DOHH2 (cell line): ENCODE measurements around the gene GAS2L2.

Source experiments
- H3F3A ChIP-seq: fragments of 200-600 bp; sonication (generic), shearing (Covaris generic); 2 replicates; pipeline ENCODE4 v1.6.0; 2016; ENCODE audit warnings: antibody characterized with exemption, mild to moderate bottlenecking; ENCODE audit not compliant: control insufficient read depth, insufficient read depth
- H3K27ac ChIP-seq: fragments of 200-600 bp; sonication (generic); 2 replicates; pipeline ENCODE4 v1.5.1; 2014; ENCODE audit warnings: low read depth, mild to moderate bottlenecking, low read length, moderate library complexity
- H3K27me3 ChIP-seq: fragments of 200-600 bp; sonication (generic); 2 replicates; pipeline ENCODE4 v1.6.1; 2014; ENCODE audit warnings: mild to moderate bottlenecking, low read length, mixed read lengths; ENCODE audit not compliant: control insufficient read depth
- H3K36me3 ChIP-seq: fragments of 200-600 bp; sonication (generic); 2 replicates; pipeline ENCODE4 v1.6.1; 2014; ENCODE audit warnings: mild to moderate bottlenecking, low read length, moderate library complexity, mixed read lengths; ENCODE audit not compliant: control insufficient read depth
- H3K4me1 ChIP-seq: fragments of 200-600 bp; sonication (generic); 2 replicates; pipeline ENCODE4 v1.6.1; 2014; ENCODE audit warnings: mild to moderate bottlenecking, low read length, mixed read lengths; ENCODE audit not compliant: control insufficient read depth
- H3K4me2 ChIP-seq: fragments of 200-600 bp; sonication (generic); 2 replicates; pipeline ENCODE4 v1.6.0; 2014; ENCODE audit warnings: mild to moderate bottlenecking, low read length, moderate library complexity
- H3K4me3 ChIP-seq: fragments of 200-600 bp; sonication (generic); 2 replicates; pipeline ENCODE4 v1.5.1; 2014; ENCODE audit warnings: mild to moderate bottlenecking, low read length, mixed read lengths
- H3K79me2 ChIP-seq: fragments of 200-600 bp; sonication (generic); 2 replicates; pipeline ENCODE4 v1.6.1; 2014; ENCODE audit warnings: mild to moderate bottlenecking, low read length, mixed read lengths; ENCODE audit not compliant: control insufficient read depth
- H3K9me2 ChIP-seq: fragments of 200-600 bp; sonication (generic); replicated peaks from 2 replicates; pipeline ENCODE4 v1.6.1; 2014; ENCODE audit warnings: mild to moderate bottlenecking, low read length, mixed read lengths; ENCODE audit not compliant: control insufficient read depth
- H3K9me3 ChIP-seq: fragments of 200-600 bp; sonication (generic); 2 replicates; pipeline ENCODE4 v1.6.1; 2014; ENCODE audit warnings: antibody characterized with exemption, low read length, mixed read lengths; ENCODE audit not compliant: control insufficient read depth, insufficient read depth
- H4K20me1 ChIP-seq: fragments of 200-600 bp; sonication (generic); 2 replicates; pipeline ENCODE4 v1.6.0; 2014; ENCODE audit warnings: low read depth, mild to moderate bottlenecking, antibody characterized with exemption, low read length, moderate library complexity; ENCODE audit not compliant: control insufficient read depth, insufficient read depth
- CTCF ChIP-seq: fragments of 200-600 bp; sonication (generic); IDR thresholded peaks from one replicate; pipeline ENCODE4 v1.5.1; 2014; ENCODE audit warnings: antibody characterized with exemption, mild to moderate bottlenecking, low read depth, low read length; ENCODE audit not compliant: poor library complexity, severe bottlenecking
- EZH2phosphoT487 ChIP-seq: fragments of 200-600 bp; sonication (generic); IDR thresholded peaks from 2 replicates; pipeline ENCODE4 v1.6.1; 2017; ENCODE audit warnings: borderline replicate concordance, mild to moderate bottlenecking, antibody characterized with exemption, low read length, moderate library complexity, mixed read lengths

The GAS2L2 gene

GRCh38 chr17:35768797-35769196 lies 15.8 kb upstream of the GAS2L2 start:
- Histone ChIP-seq H3K9me2 (no peaks in the 10 kb centered on the region), H3K4me1 (peaks cover 12% of the 10 kb centered on the region), H3K27ac (no peak overlapping the region), H3K4me3 (no peak overlapping the region), H3K9me3 (no peaks in the 10 kb centered on the region), H3K36me3 (no peaks in the 10 kb centered on the region), H3K79me2 (no peaks in the 10 kb centered on the region), H3K4me2 (no peak overlapping the region), H3K27me3 (peaks cover 9% of the 10 kb centered on the region; the same call in 1 of the 2 replicates), H4K20me1 (no peaks in the 10 kb centered on the region), H3F3A (no peaks in the 10 kb centered on the region)
- TF ChIP-seq CTCF (no peak), EZH2phosphoT487 (no peak)

GRCh38 chr17:35766903-35767510 lies 14.0 kb upstream of the GAS2L2 start:
- TF ChIP-seq CTCF (peak; percentile 46), EZH2phosphoT487 (no peak)
- Histone ChIP-seq H4K20me1 (no peaks in the 10 kb centered on the region), H3F3A (no peaks in the 10 kb centered on the region), H3K79me2 (no peaks in the 10 kb centered on the region), H3K9me2 (no peaks in the 10 kb centered on the region), H3K36me3 (no peaks in the 10 kb centered on the region), H3K4me3 (no peak overlapping the region), H3K4me2 (no peak overlapping the region), H3K4me1 (peaks cover 12% of the 10 kb centered on the region), H3K9me3 (no peaks in the 10 kb centered on the region), H3K27ac (no peak overlapping the region), H3K27me3 (peaks cover 6% of the 10 kb centered on the region; the same call in 1 of the 2 replicates)

GRCh38 chr17:35766489-35766877 lies 13.4 kb upstream of the GAS2L2 start:
- no peaks in the 10 kb centered on the region for H3F3A ChIP-seq
- H3K79me2 ChIP-seq = no peaks in the 10 kb centered on the region
- TF ChIP-seq CTCF (no peak), EZH2phosphoT487 (no peak)
- no peak overlapping the region for H3K4me3 ChIP-seq
- no peaks in the 10 kb centered on the region for H3K36me3 ChIP-seq
- H3K9me2 ChIP-seq = no peaks in the 10 kb centered on the region
- peaks cover 6% of the 10 kb centered on the region; the same call in 1 of the 2 replicates for H3K27me3 ChIP-seq
- H4K20me1 ChIP-seq = no peaks in the 10 kb centered on the region
- H3K27ac ChIP-seq = no peak overlapping the region
- H3K4me2 ChIP-seq = no peak overlapping the region
- H3K4me1 ChIP-seq = peaks cover 12% of the 10 kb centered on the region
- H3K9me3 ChIP-seq = no peaks in the 10 kb centered on the region
